ENCODE results near the gene KLHL11.
"Not testable (repeated sequence)": the region's sequence is repeated elsewhere in the genome, so short reads cannot be mapped to it uniquely, and the experiment has no call there.

The KLHL11 gene

DNA sequence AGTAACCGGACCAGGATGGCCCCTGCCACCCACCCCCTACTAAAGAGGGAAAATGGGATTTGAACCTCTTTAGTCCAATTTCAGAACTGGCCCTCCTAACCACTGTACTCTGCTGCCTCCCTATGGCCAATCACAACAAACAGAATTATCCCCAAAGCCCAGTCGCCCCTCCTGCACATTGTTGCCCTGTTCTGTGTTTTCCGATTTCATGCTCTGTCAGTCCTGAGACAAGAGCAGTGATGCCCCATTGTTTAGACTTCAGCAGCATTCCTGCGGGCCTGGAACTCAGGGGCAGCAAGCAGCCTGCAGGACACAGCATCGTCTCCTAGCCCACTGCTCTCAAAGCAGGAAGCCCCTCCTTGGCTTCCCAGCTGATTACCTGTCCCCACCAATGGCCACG lies 20.5 kb upstream of the KLHL11 start:
- DNase-seq (ENCODE audit: low spot score): peak; percentile 37

- DNase-seq (ENCODE audit: low spot score): no peak
Measured at GRCh38 chr17:41882756-41883155, 17.5 kb upstream of the KLHL11 start.

- no peak for DNase-seq (ENCODE audit: low spot score)
Measured at GRCh38 chr17:41880130-41880529, 14.9 kb upstream of the KLHL11 start.

DNA sequence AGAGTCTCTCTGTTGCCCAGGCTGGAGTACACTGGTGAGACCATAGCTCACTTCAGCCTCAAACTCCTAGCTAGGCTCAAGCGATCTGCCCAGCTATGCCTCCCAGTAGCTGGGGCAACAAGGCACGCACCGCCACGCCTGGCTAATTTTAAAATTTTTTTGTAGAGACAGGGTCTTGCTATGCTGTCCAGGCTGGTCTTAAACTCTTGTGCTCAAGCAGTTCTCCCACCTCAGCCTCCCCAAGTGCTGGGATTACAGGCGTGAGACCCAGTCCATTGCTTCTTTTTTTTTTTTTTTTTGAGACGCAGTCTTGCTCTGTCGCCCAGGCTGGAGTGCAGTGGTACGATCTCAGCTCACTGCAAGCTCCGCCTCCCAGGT lies 9.1 kb upstream of the KLHL11 start:
- not testable (repeated sequence) for DNase-seq (ENCODE audit: low spot score)

- no peak for DNase-seq (ENCODE audit: low spot score)
Measured at GRCh38 chr17:41873559-41874292, 8.5 kb upstream of the KLHL11 start.

DNA sequence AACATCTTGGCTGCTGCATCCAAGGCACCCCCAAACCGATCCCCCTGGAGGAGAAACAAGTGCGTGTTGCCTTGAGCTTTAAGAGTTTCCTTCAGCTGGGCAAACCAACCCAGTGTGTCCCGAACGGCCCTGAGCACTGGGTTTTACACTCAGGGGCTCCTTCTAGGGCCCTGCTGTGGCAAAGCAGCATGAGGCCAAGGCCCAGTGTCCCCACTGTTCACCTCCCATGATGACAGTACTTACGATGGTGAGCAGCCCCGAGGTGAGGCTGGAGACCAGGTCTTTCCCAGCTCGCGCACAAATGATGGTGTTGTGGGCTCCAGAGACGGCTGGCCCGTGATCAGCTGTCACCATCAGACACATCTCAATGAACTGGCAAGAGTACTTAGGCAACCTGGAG lies 6.6 kb upstream of the KLHL11 start:
- DNase-seq (ENCODE audit: low spot score): no peak

- no peak for DNase-seq (ENCODE audit: low spot score)
Measured at GRCh38 chr17:41870627-41871026, 5.4 kb upstream of the KLHL11 start.

DNA sequence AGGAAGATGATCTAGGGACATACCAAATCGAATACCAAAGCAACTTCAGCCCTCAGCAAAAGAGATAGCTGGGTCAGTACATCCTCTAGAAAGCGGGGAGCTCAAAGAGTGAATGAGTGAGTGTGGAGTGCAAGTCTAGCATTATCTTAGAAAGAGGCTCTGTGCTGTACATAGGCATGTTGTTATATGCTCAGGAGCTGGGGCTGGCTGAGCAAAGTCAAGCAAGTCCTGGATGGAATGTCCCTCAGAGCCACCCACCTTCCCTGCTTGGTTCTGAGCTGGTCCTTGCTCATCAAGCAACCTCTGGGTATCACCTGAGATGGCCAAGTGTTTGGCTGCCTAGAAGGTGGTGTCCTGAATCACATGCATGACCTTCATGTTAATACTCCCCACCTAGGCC lies 4.9 kb upstream of the KLHL11 start:
- DNase-seq (ENCODE audit: low spot score): no peak

DNA sequence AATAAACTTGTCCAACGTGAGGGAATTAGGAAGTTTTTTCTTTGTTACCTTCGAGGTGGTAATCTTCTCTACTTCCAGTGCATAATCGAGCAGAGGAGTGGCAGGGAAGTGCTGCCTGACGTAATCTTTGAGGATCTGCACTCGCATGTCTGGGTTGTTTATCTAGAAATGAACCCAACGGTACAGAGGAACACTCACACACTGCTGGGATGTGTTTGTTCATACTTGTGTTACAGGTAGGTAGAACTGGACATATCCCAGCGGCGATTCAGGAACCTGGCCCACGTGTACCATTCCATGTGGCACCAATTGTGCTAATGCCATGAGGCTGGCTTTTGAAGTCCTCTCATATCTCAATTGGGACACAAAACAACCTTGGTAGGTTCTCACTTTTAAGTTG lies 4.2 kb upstream of the KLHL11 start:
- DNase-seq (ENCODE audit: low spot score): no peak

DNA sequence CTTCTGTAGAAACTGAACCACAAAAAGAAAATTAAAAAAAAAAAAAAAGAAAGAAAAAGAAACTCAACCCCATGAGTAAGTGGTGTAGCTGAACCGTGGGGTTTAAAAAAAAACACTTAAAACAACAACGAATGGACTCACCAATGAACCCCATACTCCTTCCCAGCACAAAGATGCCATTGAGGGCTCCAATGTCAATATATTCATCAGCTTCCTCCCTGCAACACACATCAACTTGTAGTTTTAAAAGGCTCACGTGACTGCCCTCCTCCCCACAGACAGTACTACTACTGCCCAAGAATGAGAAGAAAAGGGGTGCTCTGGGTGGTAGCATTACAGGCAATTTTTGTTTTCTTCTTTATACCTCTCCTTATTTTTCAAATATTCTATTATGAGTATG lies 3.3 kb upstream of the KLHL11 start:
- DNase-seq (ENCODE audit: low spot score): no peak

GRCh38 chr17:41865596-41865893 lies 322 bp upstream of the KLHL11 start:
- DNase-seq (ENCODE audit: low spot score): no peak

GRCh38 chr17:41864498-41864835 lies 756 bp downstream of the KLHL11 start:
- DNase-seq (ENCODE audit: low spot score): no peak

DNA sequence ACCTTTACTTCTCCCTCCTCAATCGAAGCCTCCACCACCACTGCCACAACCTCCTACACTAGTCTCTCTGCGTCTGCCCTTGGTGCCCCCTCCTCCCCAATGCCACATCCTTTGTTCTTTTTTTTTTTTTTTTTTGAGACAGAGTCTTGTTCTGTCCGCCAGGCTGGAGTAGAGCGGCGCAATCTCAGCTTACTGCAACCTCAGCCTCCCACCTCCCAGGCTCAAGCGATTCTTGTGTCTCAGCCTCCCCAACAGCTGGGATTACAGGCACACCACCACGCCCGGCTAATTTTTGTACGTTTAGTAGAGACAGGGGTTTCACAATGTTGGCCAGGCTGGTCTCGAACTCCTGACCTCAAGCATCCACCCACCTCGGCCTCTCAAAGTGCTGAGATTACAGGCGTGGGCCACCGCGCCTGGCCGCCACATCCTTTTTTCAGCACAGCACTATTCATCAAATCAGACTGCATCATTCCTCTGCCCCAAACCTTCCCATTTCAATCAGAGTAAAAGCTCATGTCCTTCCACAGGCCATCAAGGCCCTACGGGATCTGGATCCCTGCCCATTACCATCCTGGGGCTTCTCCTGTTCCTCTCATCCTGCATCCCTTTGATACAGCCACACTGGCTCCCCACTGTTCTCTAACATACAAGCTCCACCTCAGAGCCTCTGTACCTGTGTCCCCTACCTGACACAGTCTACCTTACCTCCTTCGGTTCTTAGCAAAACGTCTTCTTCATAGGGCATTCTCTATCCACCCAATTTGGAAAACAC lies 2.0 kb downstream of the KLHL11 start:
- DNase-seq (ENCODE audit: low spot score): peak; percentile 24

DNA sequence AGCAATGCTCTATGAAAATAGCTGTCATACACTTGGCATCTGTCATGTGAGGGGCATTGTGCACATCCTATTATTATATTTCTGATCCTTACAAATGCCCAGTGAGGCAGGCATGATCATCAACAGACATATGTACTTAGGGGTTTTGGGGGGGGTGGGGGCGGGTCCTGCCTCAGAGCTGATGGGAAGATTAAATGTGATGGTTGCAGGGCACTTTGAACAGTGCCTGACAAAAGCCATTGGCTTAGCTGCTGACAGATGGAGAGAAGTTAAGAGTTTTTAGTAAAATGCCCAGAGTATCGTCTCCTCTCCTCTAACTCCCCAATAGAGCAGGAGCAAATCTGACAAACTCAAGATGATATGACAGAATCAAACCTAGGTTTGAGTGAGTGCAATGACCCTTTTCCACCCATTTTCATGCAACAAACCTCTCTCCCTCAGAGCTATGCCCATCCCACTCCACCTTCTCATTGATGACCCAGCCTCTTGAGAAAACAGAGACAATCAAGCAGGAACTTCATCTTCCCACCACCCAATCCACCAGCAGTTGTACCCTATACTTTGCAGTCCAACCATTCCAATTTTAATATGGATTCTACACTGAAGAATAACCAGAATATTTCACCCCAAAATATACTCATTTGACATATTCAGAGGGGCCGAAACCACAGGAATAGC lies 4.8 kb downstream of the KLHL11 start:
- DNase-seq (ENCODE audit: low spot score): no peak

- not testable (repeated sequence) for DNase-seq (ENCODE audit: low spot score)
Measured at GRCh38 chr17:41851382-41851781, 13.8 kb downstream of the KLHL11 start.

GRCh38 chr17:41849251-41849990 lies 15.8 kb downstream of the KLHL11 start:
- DNase-seq (ENCODE audit: low spot score): no peak

DNA sequence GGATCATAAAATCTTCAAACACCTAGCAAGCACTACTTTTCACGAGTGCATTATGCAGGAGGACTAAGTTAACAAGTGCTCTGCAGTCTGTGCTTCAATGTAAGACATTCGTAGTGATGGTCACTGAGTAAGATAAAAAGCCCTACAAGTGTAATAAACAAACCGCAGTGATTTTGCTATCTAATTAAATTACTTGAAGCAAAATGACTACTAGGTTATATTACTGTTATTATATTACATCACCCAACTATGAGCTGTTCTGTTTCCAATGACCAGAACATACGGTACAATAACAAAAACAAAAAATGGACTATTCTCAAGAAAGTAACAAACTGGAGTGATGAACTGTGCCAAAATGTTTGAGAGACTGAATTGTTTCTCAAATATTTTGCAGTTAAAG lies 16.4 kb downstream of the KLHL11 start:
- DNase-seq (ENCODE audit: low spot score): no peak

DNA sequence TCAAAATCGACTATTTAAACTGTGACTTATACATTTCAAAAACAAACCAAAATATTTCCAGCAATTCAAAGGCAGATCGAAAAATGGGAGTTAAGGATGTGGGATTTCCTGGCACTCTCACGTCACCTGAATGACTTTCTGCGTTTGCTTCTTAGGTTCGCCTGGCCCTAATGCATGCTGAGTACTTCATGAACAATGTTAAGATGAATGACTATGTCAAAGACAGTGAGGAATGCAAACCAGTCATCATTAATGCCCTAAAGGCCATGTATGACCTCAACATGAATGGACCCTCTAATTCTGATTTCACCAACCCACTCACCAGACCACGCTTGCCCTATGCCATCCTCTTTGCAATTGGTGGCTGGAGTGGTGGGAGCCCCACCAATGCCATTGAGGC lies 20.3 kb downstream of the KLHL11 start:
- no peak for DNase-seq (ENCODE audit: low spot score)

GRCh38 chr17:41840781-41841180 lies 24.4 kb downstream of the KLHL11 start:
- not testable (repeated sequence) for DNase-seq (ENCODE audit: low spot score)

- not testable (repeated sequence) for DNase-seq (ENCODE audit: low spot score)
Measured at GRCh38 chr17:41839448-41839847, 25.8 kb downstream of the KLHL11 start.

GRCh38 chr17:41837761-41838538 lies 27.3 kb downstream of the KLHL11 start, which contains the start of gene KLHL10:
Gene KLHL10 (plus strand): TSS chr17:41837825. CDS start chr17:41837933, 108 bp downstream.
- no peak for DNase-seq (ENCODE audit: low spot score)

Data from cerebellar cortex (tissue), 1 donor.